GM11168 (cell line): ENCODE measurements around the gene CHST11.
"Not testable (repeated sequence)": the region's sequence is repeated elsewhere in the genome, so short reads cannot be mapped to it uniquely, and the experiment has no call there.

Source experiments
- in situ Hi-C: fragments of 300-500 bp; cut with MboI; formaldehyde crosslinking; loops from one replicate; pipeline ENCODE4 v1.12.0; 2022; ENCODE audit warnings: low sequenced_read_pairs; ENCODE audit not compliant: unreplicated experiment

The CHST11 gene

GRCh38 chr12:104596898-104597843 lies 140.4 kb downstream of the CHST11 start:
- in situ Hi-C loops = no loop called here

GRCh38 chr12:104598342-104599271 lies 141.9 kb downstream of the CHST11 start:
- in situ Hi-C loops = no loop called here

GRCh38 chr12:104599272-104600035 lies 142.7 kb downstream of the CHST11 start:
- in situ Hi-C loops = no loop called here

GRCh38 chr12:104600036-104600712 lies 143.4 kb downstream of the CHST11 start:
- in situ Hi-C loops = no loop called here

- in situ Hi-C loops = no loop called here
Observed at GRCh38 chr12:104600790-104601739, 144.3 kb downstream of the CHST11 start.

GRCh38 chr12:104602406-104602805 lies 145.7 kb downstream of the CHST11 start:
- in situ Hi-C loops = no loop called here

GRCh38 chr12:104602896-104603295 lies 146.1 kb downstream of the CHST11 start:
- in situ Hi-C loops = no loop called here

GRCh38 chr12:104603545-104603973 lies 146.8 kb downstream of the CHST11 start:
- in situ Hi-C loops = no loop called here

- in situ Hi-C loops = no loop called here
Observed at GRCh38 chr12:104604070-104604994, 147.6 kb downstream of the CHST11 start.

- in situ Hi-C loops = no loop called here
Observed at GRCh38 chr12:104604995-104605675, 148.4 kb downstream of the CHST11 start.

- in situ Hi-C loops = no loop called here
Observed at GRCh38 chr12:104605685-104606084, 148.9 kb downstream of the CHST11 start.

GRCh38 chr12:104608998-104609397 lies 152.2 kb downstream of the CHST11 start:
- in situ Hi-C loops = no loop called here

GRCh38 chr12:104609445-104609844 lies 152.7 kb downstream of the CHST11 start:
- in situ Hi-C loops = no loop called here

- in situ Hi-C loops = no loop called here
Observed at GRCh38 chr12:104610513-104611235, 153.9 kb downstream of the CHST11 start.

- in situ Hi-C loops = no loop called here
Observed at GRCh38 chr12:104611671-104612070, 154.9 kb downstream of the CHST11 start.

- in situ Hi-C loops = not testable (repeated sequence)
Observed at GRCh38 chr12:104613372-104613771, 156.6 kb downstream of the CHST11 start.
